Heart left ventricle (tissue), 13 donors: Measurements from ENCODE around the gene DOCK3.

Source experiments
- CTCF ChIP-seq, 12 donors: fragments of 200-600 bp; sonication (generic) in 4 of 12; IDR thresholded peaks; one replicate each; pipeline versions ENCODE4 v1.5.0 to v1.8.0; 2018 to 2022; ENCODE audit warnings: antibody characterized with exemption in 12 of 12, mild to moderate bottlenecking in 5 of 12
- POLR2A ChIP-seq, 2 donors: fragments of 450-650 bp; IDR thresholded peaks; one replicate each; pipeline ENCODE4 v1.6.1; 2017; ENCODE audit warnings: antibody characterized with exemption in 2 of 2, mild to moderate bottlenecking in 2 of 2, moderate library complexity in 2 of 2
- donor health status: ischemic (EF 13 %, LVEDD 7.1; RV severe dilation, severe dysfunction).
- donor health status: DM: no; HTN: yes; CAD: no.
- donor health status: DM: no; HTN: no; CAD: no.
- donor health status: ischemic (EF 25% LVEDD 6.9; RV normal size, moderate dysfunction).
- donor health status: ischemic (EF 25% LVEDD 5.7; RV mildly dilated, moderate dysfunction).
- donor health status: ischemic (EF 35%, LVEDD 5.7; RV mildly dilated, moderate dysfunction).
- donor health status: nonischemic (EF 11% LVEDD 7.7; RV severe dilation, severe dysfunction).
- donor health status: DM: yes; HTN: yes; CAD: no.
- donor health status: PGD.
- donor health status: ischemic (EF 29% LVEDD 5.4; RV normal size, mild dysfunction).
- donor health status: nonischemic (EF 23%, LVEDD 6.1; RV moderate dilation, normal function).

DNA sequence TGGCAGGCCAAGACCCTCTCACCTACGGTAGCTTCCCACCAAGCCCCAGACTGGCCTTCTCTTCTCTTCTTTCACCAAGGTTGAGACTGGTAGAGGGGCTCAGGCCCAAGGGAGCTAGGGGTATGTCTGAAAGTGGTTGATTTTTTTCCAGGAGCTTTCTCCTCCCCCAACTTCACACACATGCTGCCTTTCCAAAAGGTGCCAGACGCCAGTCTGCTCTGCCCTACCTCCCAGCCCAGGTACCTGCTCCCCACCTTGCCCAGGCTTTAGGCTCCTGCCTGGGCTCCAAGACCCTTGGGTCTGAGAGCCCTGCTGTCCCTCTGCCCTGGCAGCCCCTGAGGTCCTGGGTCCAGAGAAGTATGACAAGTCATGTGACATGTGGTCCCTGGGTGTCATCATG is 29.3 kb upstream of the DOCK3 start:
- TF ChIP-seq CTCF (IDR thresholded peaks at IDR 0.05) (no peak), POLR2A (IDR thresholded peaks at IDR 0.05) (no peak)
